Thymus (tissue), 11 donors: ENCODE measurements around the gene GRB7. TPM values are rescaled to one million over a fixed set of nuclear protein-coding genes. Genes with fewer than 3 reads are reported as not detected.

Experiments used
- DNase-seq, 9 donors: peaks; one replicate each; pipeline ENCODE4 v3.0.0-alpha.2; 2013; ENCODE audit warnings: low spot score in 9 of 9, low read depth in 6 of 9, missing footprints in 1 of 9
- H3K27ac ChIP-seq, 2 donors: one replicate each; pipeline ENCODE4 v1.5.1; 2013; ENCODE audit warnings: control low read depth in 1 of 2, low read depth in 1 of 2, low read length in 1 of 2, mild to moderate bottlenecking in 1 of 2, moderate library complexity in 1 of 2
- H3K27me3 ChIP-seq, 2 donors: one replicate each; pipeline ENCODE4 v1.5.1; 2013; ENCODE audit warnings: low read length in 1 of 2; ENCODE audit not compliant: control insufficient read depth in 2 of 2, insufficient read depth in 1 of 2
- H3K36me3 ChIP-seq, 2 donors: one replicate each; pipeline ENCODE4 v1.5.1; 2013; ENCODE audit warnings: low read length in 1 of 2, mild to moderate bottlenecking in 1 of 2, moderate library complexity in 1 of 2; ENCODE audit not compliant: control insufficient read depth in 2 of 2, insufficient read depth in 2 of 2
- H3K4me1 ChIP-seq, 2 donors: one replicate each; pipeline ENCODE4 v1.5.1; 2013; ENCODE audit warnings: low read length in 2 of 2; ENCODE audit not compliant: control insufficient read depth in 2 of 2, insufficient read depth in 2 of 2
- H3K4me3 ChIP-seq, 2 donors: one replicate each; pipeline ENCODE4 v1.5.1; 2013; ENCODE audit warnings: low read length in 2 of 2, control low read depth in 1 of 2, mild to moderate bottlenecking in 1 of 2
- H3K9me3 ChIP-seq, 2 donors: one replicate each; pipeline ENCODE4 v1.5.1; 2013; ENCODE audit warnings: low read length in 1 of 2, mild to moderate bottlenecking in 1 of 2; ENCODE audit not compliant: control insufficient read depth in 2 of 2, insufficient read depth in 1 of 2
- WGBS: extraction: QIAGEN DNeasy Blood & Tissue Kit; methylation state at CpG from one replicate; pipeline ENCODE4 v1.1.7; 2013; 5-methylcytosine and 5-hydroxymethylcytosine counted together
- polyA plus RNA-seq: library from polyadenylated mRNA; stranded (reverse); fragments of 200-250 nt; gene quantifications from one replicate; pipeline ENCODE4 v1.2.3, GENCODE V29; 2013
- total RNA-seq: library from RNA; stranded (reverse); fragments of 120-200 nt; gene quantifications from one replicate; pipeline ENCODE4 v1.2.4, GENCODE V29; 2013
- donor health status: healthy.

Gene GRB7
- total and polyA plus RNA-seq, 2 donors: 1.3 to 4.1 TPM

GRCh38 chr17:39738568-39738901 lies 797 bp downstream of the GRB7 start:
- Histone ChIP-seq H3K9me3 (peaks cover 0 to 5% of the 10 kb centered on the region in 2 donors), H3K27me3 (peaks cover 8 to 79% of the 10 kb centered on the region in 2 donors), H3K4me3 (peak overlapping the region; percentile 9 to 14), H3K4me1 (peaks cover 17 to 53% of the 10 kb centered on the region in 2 donors), H3K36me3 (no peaks in the 10 kb centered on the region), H3K27ac (no peak overlapping the region)
- WGBS: 4% methylated on average over 13 of the region's 13 CpGs
- peak in 1 of 9 donors; percentile 67 for DNase-seq

DNA sequence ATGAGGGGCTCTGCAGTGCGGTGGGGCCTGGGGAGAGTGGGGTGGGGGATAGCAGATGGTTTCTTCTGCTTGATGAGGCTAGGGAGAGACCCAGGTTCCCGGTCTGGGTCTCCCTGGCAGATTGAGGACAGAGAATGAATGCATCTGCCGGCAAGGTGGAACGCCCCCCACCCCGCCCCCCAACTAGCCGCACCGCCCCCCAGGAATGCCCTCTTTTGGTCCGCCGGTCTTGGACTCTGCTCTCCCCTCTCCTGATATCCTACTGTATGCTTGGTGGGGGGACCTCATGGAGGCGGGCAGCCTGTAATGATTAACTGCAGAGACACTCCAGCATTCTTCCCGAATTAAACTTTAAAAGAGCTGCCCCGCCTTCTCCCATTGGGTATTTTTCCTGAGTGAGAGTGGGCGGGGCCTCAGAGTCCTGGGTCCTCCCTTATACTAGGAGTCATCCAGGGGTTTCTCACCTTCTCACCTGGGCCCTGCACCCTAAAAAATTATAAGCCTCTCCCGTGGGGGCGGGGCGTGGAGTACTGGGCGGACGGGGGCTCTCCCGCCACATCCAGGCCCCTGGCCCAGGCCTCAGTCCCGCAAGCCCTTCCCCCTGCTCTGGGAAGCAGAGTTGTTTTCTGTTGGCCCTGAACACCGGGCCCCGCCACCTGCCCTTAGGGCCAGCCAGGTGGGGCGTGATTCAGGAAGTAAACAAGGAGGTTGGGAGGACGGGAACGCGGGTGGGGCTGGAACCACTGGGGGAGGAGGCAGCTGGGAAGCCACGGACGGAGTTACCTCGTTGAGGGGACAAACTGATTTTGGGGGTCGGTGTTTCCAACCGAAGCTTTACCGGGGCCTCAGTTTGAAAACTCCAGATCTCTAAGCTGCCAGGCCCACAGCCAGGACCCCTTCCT lies 1.5 kb downstream of the GRB7 start:
- DNase-seq: peak in 1 of 9 donors; percentile 35
- H3K4me3 ChIP-seq: peak overlapping the region; percentile 12 to 14
- peak overlapping the region in 1 of 2 donors; percentile 58 for H3K27ac ChIP-seq
- H3K9me3 ChIP-seq: peaks cover 0 to 5% of the 10 kb centered on the region in 2 donors
- no peaks in the 10 kb centered on the region for H3K36me3 ChIP-seq
- H3K4me1 ChIP-seq: peaks cover 17 to 53% of the 10 kb centered on the region in 2 donors
- H3K27me3 ChIP-seq: peaks cover 8 to 79% of the 10 kb centered on the region in 2 donors
- 12% methylated on average over 32 of the region's 32 CpGs for WGBS

DNA sequence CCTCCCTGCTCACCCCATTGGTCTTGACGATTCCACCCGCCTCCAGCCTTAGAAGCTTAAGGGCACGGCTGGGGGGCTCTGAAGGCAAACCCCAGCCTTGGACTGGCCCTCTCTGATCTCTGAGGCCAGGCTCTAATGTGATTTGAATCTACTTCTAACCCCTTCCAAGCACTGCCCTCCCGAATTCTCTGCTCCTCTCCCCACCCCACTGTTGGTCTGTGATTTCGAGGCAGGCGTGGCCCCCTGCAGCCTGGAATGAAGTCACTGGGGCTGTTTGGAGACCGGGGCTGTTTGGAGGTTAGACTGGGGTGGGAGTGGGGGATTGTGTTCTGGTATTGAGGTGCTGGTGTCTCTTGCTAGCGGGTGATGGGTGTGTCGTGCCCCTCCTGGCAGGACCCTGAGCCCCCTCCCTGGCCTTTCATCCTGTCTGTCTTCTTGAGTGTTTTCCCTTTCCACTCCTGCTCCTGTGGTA lies 2.2 kb downstream of the GRB7 start:
- Histone ChIP-seq H3K36me3 (no peaks in the 10 kb centered on the region), H3K27me3 (peaks cover 8 to 79% of the 10 kb centered on the region in 2 donors), H3K9me3 (peaks cover 0 to 5% of the 10 kb centered on the region in 2 donors), H3K4me1 (peaks cover 17 to 53% of the 10 kb centered on the region in 2 donors), H3K4me3 (peak overlapping the region in 1 of 2 donors; percentile 12), H3K27ac (peak overlapping the region in 1 of 2 donors; percentile 58)
- no peak for DNase-seq
- WGBS: 60% methylated on average over 9 of the region's 9 CpGs

GRCh38 chr17:39740357-39741111 lies 2.8 kb downstream of the GRB7 start:
- peaks cover 0 to 5% of the 10 kb centered on the region in 2 donors for H3K9me3 ChIP-seq
- H3K27me3 ChIP-seq: peaks cover 8 to 75% of the 10 kb centered on the region in 2 donors
- no peaks in the 10 kb centered on the region for H3K36me3 ChIP-seq
- peak overlapping the region in 1 of 2 donors; percentile 58 for H3K27ac ChIP-seq
- DNase-seq: peak in 1 of 9 donors; percentile 31
- WGBS: 74% methylated on average over 16 of the region's 16 CpGs
- H3K4me3 ChIP-seq: no peak overlapping the region
- peaks cover 17 to 53% of the 10 kb centered on the region in 2 donors for H3K4me1 ChIP-seq

GRCh38 chr17:39742126-39742855 lies 4.6 kb downstream of the GRB7 start:
- Histone ChIP-seq H3K9me3 (peaks cover 0 to 5% of the 10 kb centered on the region in 2 donors), H3K27me3 (peaks cover 6 to 58% of the 10 kb centered on the region in 2 donors), H3K4me1 (peaks cover 17 to 38% of the 10 kb centered on the region in 2 donors), H3K27ac (no peak overlapping the region), H3K36me3 (no peaks in the 10 kb centered on the region), H3K4me3 (no peak overlapping the region)
- no peak for DNase-seq
- 91% methylated on average over 18 of the region's 18 CpGs for WGBS

DNA sequence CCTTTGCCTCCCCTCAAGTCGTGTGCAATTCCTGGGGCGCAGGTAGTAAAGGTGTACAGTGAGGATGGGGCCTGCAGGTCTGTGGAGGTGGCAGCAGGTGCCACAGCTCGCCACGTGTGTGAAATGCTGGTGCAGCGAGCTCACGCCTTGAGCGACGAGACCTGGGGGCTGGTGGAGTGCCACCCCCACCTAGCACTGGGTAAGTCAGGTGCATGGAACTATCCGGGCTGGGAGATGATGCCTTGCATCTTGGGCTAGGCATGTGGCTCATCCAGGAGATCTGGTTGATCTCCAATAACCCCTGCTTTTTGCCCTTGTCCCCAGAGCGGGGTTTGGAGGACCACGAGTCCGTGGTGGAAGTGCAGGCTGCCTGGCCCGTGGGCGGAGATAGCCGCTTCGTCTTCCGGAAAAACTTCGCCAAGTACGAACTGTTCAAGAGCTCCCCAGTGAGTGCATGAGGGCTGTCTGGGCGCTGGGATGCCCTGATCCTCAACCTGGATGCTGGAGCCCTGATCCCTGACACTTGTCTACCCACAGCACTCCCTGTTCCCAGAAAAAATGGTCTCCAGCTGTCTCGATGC lies 5.2 kb downstream of the GRB7 start:
- Histone ChIP-seq H3K4me1 (peaks cover 12 to 32% of the 10 kb centered on the region in 2 donors), H3K9me3 (peaks cover 0 to 2% of the 10 kb centered on the region in 2 donors), H3K36me3 (no peaks in the 10 kb centered on the region), H3K4me3 (no peak overlapping the region), H3K27ac (no peak overlapping the region), H3K27me3 (peaks cover 6 to 51% of the 10 kb centered on the region in 2 donors)
- 90% methylated on average over 21 of the region's 21 CpGs for WGBS
- DNase-seq: no peak

DNA sequence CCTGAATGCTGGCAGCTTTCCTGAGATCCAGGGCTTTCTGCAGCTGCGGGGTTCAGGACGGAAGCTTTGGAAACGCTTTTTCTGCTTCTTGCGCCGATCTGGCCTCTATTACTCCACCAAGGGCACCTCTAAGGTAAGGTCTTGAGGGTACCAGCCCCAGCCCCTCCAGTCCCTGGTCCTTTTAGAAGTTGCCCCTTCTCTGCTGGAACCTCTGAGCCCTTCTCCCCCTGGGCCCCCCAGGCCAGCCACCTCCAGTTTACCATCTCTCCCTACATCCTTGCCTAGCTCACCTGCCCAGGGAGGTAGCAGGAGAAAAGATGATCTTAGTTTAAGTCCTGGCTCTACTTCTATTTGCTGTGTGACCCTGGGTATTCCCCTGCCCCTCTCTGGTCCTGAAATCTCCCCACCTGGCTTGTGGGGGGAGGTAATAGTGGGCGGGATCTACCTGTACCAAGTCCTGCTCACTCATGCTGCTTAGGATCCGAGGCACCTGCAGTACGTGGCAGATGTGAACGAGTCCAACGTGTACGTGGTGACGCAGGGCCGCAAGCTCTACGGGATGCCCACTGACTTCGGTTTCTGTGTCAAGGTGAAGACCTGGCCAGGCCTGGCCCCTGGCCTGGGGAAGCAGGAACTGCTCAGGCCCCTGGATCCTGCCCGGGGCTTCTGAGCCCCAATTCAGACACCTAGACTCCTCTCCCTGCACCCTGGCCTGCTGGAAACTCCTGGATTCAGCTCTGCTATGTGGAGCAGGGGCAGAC lies 6.5 kb downstream of the GRB7 start:
- H3K4me1 ChIP-seq: peaks cover 4 to 20% of the 10 kb centered on the region in 2 donors
- H3K36me3 ChIP-seq: no peaks in the 10 kb centered on the region
- 88% methylated on average over 16 of the region's 16 CpGs for WGBS
- H3K27ac ChIP-seq: no peak overlapping the region
- no peak overlapping the region for H3K4me3 ChIP-seq
- H3K27me3 ChIP-seq: peaks cover 6 to 38% of the 10 kb centered on the region in 2 donors
- DNase-seq: no peak
- H3K9me3 ChIP-seq: no peaks in the 10 kb centered on the region

- Histone ChIP-seq H3K4me1 (peaks cover 0 to 16% of the 10 kb centered on the region in 2 donors), H3K36me3 (no peaks in the 10 kb centered on the region), H3K9me3 (peaks cover 0 to 2% of the 10 kb centered on the region in 2 donors), H3K27me3 (peaks cover 3 to 33% of the 10 kb centered on the region in 2 donors), H3K27ac (no peak overlapping the region), H3K4me3 (no peak overlapping the region)
- no peak for DNase-seq
- 91% methylated on average over 8 of the region's 8 CpGs for WGBS
Observed at GRCh38 chr17:39744836-39745215, 7.1 kb downstream of the GRB7 start.
